ENCODE measurements around the gene CHTF8.

Gene CHTF8

GRCh38 chr16:69079697-69080096, 52.7 kb downstream of the CHTF8 start:
- DNase-seq = no peak

- DNase-seq = no peak
Observed at GRCh38 chr16:69078073-69078472, 54.3 kb downstream of the CHTF8 start.

GRCh38 chr16:69077251-69077650, 55.1 kb downstream of the CHTF8 start:
- DNase-seq = no peak

DNA sequence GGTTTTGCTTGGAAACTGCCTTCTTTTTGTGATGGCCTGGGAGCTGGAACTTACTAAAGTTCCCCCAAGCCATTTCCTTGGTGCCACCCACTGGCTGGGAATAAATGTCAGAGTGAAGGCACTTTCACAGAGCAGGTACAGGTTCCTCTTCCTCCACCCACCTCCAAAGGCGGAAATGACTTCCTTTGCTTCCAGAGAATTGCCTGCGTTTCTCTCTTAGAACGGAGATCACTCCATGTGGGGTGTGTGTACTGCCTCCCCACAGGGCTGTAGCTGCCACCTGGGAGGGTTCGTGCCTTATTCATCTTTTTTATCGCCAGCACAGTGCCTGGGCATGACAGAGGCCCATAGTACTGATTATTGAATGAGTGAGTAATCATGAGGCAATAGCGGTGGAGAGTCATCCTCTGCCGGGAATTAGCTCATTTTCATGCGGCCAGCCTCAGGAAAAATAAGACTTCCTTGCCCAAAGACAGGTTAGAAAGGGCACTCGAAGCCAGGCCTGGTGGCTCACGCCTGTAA, 59.1 kb downstream of the CHTF8 start:
- DNase-seq = no peak

- DNase-seq = no peak
Observed at GRCh38 chr16:69072640-69072974, 59.8 kb downstream of the CHTF8 start.

DNA sequence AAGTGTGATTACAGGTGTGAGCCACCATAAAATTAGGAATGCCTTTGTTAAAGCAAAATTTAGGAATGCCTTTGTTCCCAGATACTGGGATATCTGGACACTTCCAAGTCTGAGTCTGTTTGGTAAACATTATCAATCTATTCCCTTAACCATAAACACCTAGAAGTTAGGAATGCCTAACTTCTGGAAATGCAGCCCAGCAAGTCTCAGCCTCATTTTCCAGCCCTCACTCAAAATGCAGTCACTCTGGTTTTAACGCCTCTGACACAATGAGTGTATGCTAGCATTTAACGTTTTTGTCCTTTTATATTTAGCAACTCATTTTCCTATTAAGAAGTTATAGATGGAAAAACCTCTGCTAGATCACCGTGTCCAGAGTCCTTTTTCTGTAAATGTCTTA, 61.4 kb downstream of the CHTF8 start:
- no peak for DNase-seq

GRCh38 chr16:69069504-69069903, 62.9 kb downstream of the CHTF8 start:
- no peak for DNase-seq

All from NCI-H446 treated with DMSO at 0.1 percent for 48 hours (cell line).